ENCODE measurements around the gene RELN.

- TF ChIP-seq CTCF (conservative IDR thresholded peaks at IDR 0.05 in 1 of 2, IDR thresholded peaks at IDR 0.05 in 1 of 2; ENCODE audit: low read depth in 1 of 2, low read length in 2 of 2) (no peak), EZH2 (IDR thresholded peaks at IDR 0.05; ENCODE audit: low read length, missing control alignments) (no peak)
These were observed 6.6 kb upstream of the RELN start for GRCh38 chr7:103996017-103996551.

Data from fibroblast of lung (primary cell).